ENCODE measurements around the gene HGD.
A peak's percentile ranks its signal among the peaks of the same experiment; 100 is the strongest.

Gene HGD

DNA sequence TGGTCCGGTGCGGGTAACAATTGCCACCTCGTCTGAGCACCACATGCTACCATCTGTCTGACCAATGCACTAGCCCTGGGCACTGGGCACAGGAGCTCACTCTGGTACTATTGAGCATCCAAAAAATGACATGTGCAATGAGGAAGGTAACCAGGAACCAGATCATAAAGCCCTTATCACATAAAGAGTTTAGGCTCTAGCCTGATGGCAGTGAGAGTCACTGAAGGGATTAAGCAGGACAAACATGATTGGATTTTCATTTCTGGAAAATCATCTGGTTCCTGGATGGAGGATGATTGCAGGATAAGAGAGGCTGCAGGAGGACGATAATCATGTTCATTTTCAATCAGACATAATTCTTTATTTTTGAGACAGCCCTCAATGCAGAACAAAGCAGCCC lies 73.5 kb downstream of the HGD start:
- no peak overlapping the region for H3K4me3 ChIP-seq (ENCODE audit: low read depth, low read length)
- no peak for DNase-seq (ENCODE audit: low read depth)
- no peak for TF ChIP-seq CTCF (IDR thresholded peaks at IDR 0.05; ENCODE audit: control insufficient read depth, extremely low read depth, insufficient read depth)

- no peak overlapping the region for H3K4me3 ChIP-seq (ENCODE audit: low read depth, low read length)
- no peak for DNase-seq (ENCODE audit: low read depth)
- TF ChIP-seq CTCF (IDR thresholded peaks at IDR 0.05; ENCODE audit: control insufficient read depth, extremely low read depth, insufficient read depth): no peak
Measured at GRCh38 chr3:120604784-120605183, 77.3 kb downstream of the HGD start.

- TF ChIP-seq CTCF (IDR thresholded peaks at IDR 0.05; ENCODE audit: control insufficient read depth, extremely low read depth, insufficient read depth): no peak
- H3K4me3 ChIP-seq (ENCODE audit: low read depth, low read length): no peak overlapping the region
- no peak for DNase-seq (ENCODE audit: low read depth)
Measured at GRCh38 chr3:120604382-120604781, 77.7 kb downstream of the HGD start.

DNA sequence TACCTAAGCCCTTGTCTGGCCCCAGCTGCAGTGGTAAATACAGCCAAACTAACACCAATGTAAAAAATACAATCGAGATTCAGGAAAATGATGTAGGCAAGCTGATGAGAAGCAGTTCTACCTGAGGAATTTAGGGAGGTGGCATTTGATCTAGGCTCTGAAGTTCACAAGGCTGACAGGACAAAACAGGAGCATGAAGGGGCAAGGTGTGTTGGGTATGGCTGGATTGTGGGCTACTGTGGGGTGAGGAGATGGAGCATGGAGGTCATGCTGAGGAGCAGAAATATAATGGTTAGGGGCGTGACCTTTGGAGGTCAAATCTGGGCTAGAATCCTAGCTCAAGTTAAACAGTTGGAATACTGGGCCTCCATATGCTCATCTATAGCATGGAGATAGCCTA lies 79.4 kb downstream of the HGD start:
- TF ChIP-seq CTCF (IDR thresholded peaks at IDR 0.05; ENCODE audit: control insufficient read depth, extremely low read depth, insufficient read depth): no peak
- no peak for DNase-seq (ENCODE audit: low read depth)
- no peak overlapping the region for H3K4me3 ChIP-seq (ENCODE audit: low read depth, low read length)

GRCh38 chr3:120601554-120601953 lies 80.5 kb downstream of the HGD start:
- TF ChIP-seq CTCF (IDR thresholded peaks at IDR 0.05; ENCODE audit: control insufficient read depth, extremely low read depth, insufficient read depth): no peak
- no peak overlapping the region for H3K4me3 ChIP-seq (ENCODE audit: low read depth, low read length)
- DNase-seq (ENCODE audit: low read depth): no peak

GRCh38 chr3:120599211-120599610 lies 82.8 kb downstream of the HGD start:
- no peak for TF ChIP-seq CTCF (IDR thresholded peaks at IDR 0.05; ENCODE audit: control insufficient read depth, extremely low read depth, insufficient read depth)
- H3K4me3 ChIP-seq (ENCODE audit: low read depth, low read length): no peak overlapping the region
- DNase-seq (ENCODE audit: low read depth): no peak

GRCh38 chr3:120597445-120598049 lies 84.5 kb downstream of the HGD start:
- H3K4me3 ChIP-seq (ENCODE audit: low read depth, low read length): peak overlapping the region; percentile 81
- TF ChIP-seq CTCF (IDR thresholded peaks at IDR 0.05; ENCODE audit: control insufficient read depth, extremely low read depth, insufficient read depth): no peak
- no peak for DNase-seq (ENCODE audit: low read depth)

Measured in LNCaP clone FGC (cell line).